Hepatocyte (in vitro differentiated cells): ENCODE data around the gene SLC51A.

ENCODE experiments used
- EZH2 ChIP-seq: fragments of 200-600 bp; sonication (generic); IDR thresholded peaks from 2 replicates; pipeline ENCODE4 v1.6.1; 2016; ENCODE audit warnings: antibody characterized with exemption, mild to moderate bottlenecking, borderline replicate concordance
- TF ChIP-seq, protein P1 (sequence below): fragments of 200-600 bp; sonication (generic); IDR thresholded peaks from 2 replicates; pipeline ENCODE4 v1.5.1; 2016; ENCODE audit warnings: antibody characterized with exemption, mild to moderate bottlenecking; ENCODE audit not compliant: poor library complexity

DNA sequence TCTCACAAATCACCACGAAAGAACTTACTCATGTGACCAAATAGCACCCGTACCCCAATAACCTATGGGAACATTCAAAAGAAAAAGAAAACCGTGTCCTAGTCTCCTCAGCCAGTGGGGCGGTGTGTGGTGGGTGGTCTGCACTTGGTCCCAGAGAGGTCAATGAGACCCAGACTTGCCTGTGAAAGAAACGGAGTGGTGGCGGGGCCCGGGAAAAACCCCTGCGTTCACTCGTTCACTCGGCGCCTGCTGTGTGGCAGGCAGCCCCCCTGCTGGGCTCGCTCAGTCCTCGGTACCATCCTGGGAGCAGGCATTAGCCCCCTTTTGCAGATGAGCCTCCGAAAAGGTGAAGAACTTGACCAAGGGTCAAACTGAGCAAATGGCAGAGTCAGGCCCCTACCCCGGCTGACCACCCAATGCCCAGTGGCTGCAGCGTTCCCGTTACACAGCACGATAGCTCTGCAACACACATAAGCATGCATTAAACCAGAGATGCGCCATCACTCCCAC is 41.2 kb upstream of the SLC51A start:
- TF ChIP-seq, protein P1, sequence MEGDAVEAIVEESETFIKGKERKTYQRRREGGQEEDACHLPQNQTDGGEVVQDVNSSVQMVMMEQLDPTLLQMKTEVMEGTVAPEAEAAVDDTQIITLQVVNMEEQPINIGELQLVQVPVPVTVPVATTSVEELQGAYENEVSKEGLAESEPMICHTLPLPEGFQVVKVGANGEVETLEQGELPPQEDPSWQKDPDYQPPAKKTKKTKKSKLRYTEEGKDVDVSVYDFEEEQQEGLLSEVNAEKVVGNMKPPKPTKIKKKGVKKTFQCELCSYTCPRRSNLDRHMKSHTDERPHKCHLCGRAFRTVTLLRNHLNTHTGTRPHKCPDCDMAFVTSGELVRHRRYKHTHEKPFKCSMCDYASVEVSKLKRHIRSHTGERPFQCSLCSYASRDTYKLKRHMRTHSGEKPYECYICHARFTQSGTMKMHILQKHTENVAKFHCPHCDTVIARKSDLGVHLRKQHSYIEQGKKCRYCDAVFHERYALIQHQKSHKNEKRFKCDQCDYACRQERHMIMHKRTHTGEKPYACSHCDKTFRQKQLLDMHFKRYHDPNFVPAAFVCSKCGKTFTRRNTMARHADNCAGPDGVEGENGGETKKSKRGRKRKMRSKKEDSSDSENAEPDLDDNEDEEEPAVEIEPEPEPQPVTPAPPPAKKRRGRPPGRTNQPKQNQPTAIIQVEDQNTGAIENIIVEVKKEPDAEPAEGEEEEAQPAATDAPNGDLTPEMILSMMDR = no peak
- no peak for TF ChIP-seq EZH2
